Liver (tissue), 2 donors: ENCODE results near the gene RBMS3.

ENCODE experiments used
- CTCF ChIP-seq: fragments of 150-350 bp; IDR thresholded peaks from 2 replicates; pipeline ENCODE4 v1.5.1; 2017; ENCODE audit warnings: improper control_type of control experiment, low read depth, low read length; ENCODE audit not compliant: missing input control
- FOXA1 ChIP-seq: IDR thresholded peaks from 2 replicates; pipeline ENCODE4 v1.6.1; 2016; ENCODE audit warnings: antibody characterized with exemption
- donor health status: healthy.

- TF ChIP-seq FOXA1, result no peak
- TF ChIP-seq CTCF, result no peak
Measured at GRCh38 chr3:29695201-29695600, 414.3 kb downstream of the RBMS3 start.
